ENCODE data around the gene PTGES2. TPM values are rescaled to one million over a fixed set of nuclear protein-coding genes. Genes with fewer than 3 reads are reported as not detected.

The PTGES2 gene
- 10 to 100 TPM; 73.5 to 84.5 TPM for total RNA-seq
- 36.7 TPM for polyA plus RNA-seq (2013, experiment 1 of 2)
- 33.1 TPM for polyA plus RNA-seq (2013, experiment 2 of 2)
- long read RNA-seq, experiment 1, partial matches to known transcripts, result 10 of 34 reads
- long read RNA-seq, experiment 1, other reads (novel, unspliced or antisense), result 24 of 34 reads
- long read RNA-seq, experiment 2, transcript PTGES2-212 (7 exons, 2,103 nt), result minor isoform, 7 of 250 reads
- long read RNA-seq, experiment 2, transcript PTGES2-202 (7 exons, 2,331 nt), result major isoform, 172 of 250 reads
- long read RNA-seq, experiment 2, partial matches to known transcripts, result 13 of 250 reads
- long read RNA-seq, experiment 2, other reads (novel, unspliced or antisense), result 57 of 250 reads
- long read RNA-seq, experiment 3, transcript PTGES2-202 (7 exons, 2,331 nt), result major isoform, 10 of 35 reads
- long read RNA-seq, experiment 3, partial matches to known transcripts, result 7 of 35 reads
- long read RNA-seq, experiment 3, other reads (novel, unspliced or antisense), result 14 of 35 reads
- long read RNA-seq, experiment 4, partial matches to known transcripts, result 3 of 9 reads
- long read RNA-seq, experiment 4, other reads (novel, unspliced or antisense), result 6 of 9 reads

- Mint-ChIP-seq H3K4me3 (peak within 1 kb of the TSS; percentile 91), H3K4me1 (peaks cover 12% of the 10 kb centered on the region), H3K27ac (peak within 1 kb of the TSS; percentile 99), H3K27me3 (ENCODE audit: insufficient read depth) (peaks cover 27% of the 10 kb centered on the region), H3K36me3 (ENCODE audit: low read depth) (peaks cover 21% of the 10 kb centered on the region), H3K9me3 (peaks cover 14% of the 10 kb centered on the region)
- no peaks in the 10 kb centered on the region for H3K9me3 ChIP-seq (ENCODE audit: control insufficient read depth, low read length)
- H3K4me3 ChIP-seq (ENCODE audit: low read length), result peak within 1 kb of the TSS; percentile 95
- peak; percentile 88 for DNase-seq
- peak within 1 kb of the TSS; percentile 90 for H3K27ac ChIP-seq (ENCODE audit: low read depth, low read length)
- peaks cover 13% of the 10 kb centered on the region for H3K36me3 ChIP-seq (ENCODE audit: control insufficient read depth, insufficient read depth, low read length)
- no peaks in the 10 kb centered on the region for H3K4me1 ChIP-seq (ENCODE audit: control insufficient read depth, insufficient read depth, low read length)
- no peaks in the 10 kb centered on the region for H3K27me3 ChIP-seq (ENCODE audit: control insufficient read depth, insufficient read depth, low read length, poor library complexity, severe bottlenecking)
- 0% methylated on average over 25 to 56 of the region's 56 CpGs for WGBS, 2 experiments (ENCODE audit: insufficient coverage in 1 of 2, insufficient read length in 1 of 2)
- TF ChIP-seq CTCF (conservative IDR thresholded peaks at IDR 0.05), result no peak
- H3K9ac ChIP-seq (ENCODE audit: extremely low read depth, low read length, poor library complexity, severe bottlenecking), result peak within 1 kb of the TSS; percentile 89
Observed at GRCh38 chr9:128127568-128127989, at the start of gene PTGES2. TSS of gene PTGES2 (minus strand) at chr9:128127729. CDS start at chr9:128127717, 12 bp downstream.

GRCh38 chr9:128175726-128176125, 48.2 kb upstream of the PTGES2 start:
- no peak overlapping the region for H3K27ac Mint-ChIP-seq
- no peak overlapping the region for H3K4me3 Mint-ChIP-seq
- 89% methylated on average over 2 of the region's 2 CpGs; no CpG with 5 or more reads in 1 of the 2 experiments for WGBS, 2 experiments (ENCODE audit: insufficient coverage in 1 of 2, insufficient read length in 1 of 2)
- no peaks in the 10 kb centered on the region for H3K27me3 Mint-ChIP-seq (ENCODE audit: insufficient read depth)
- no peak overlapping the region for H3K9ac ChIP-seq (ENCODE audit: extremely low read depth, low read length, poor library complexity, severe bottlenecking)
- peaks cover 69% of the 10 kb centered on the region for H3K36me3 Mint-ChIP-seq (ENCODE audit: low read depth)
- no peak overlapping the region for H3K4me3 ChIP-seq (ENCODE audit: low read length)
- no peak for DNase-seq
- H3K4me1 Mint-ChIP-seq, result no peaks in the 10 kb centered on the region
- peaks cover 5% of the 10 kb centered on the region for H3K9me3 Mint-ChIP-seq
- TF ChIP-seq CTCF (conservative IDR thresholded peaks at IDR 0.05), result no peak
- peaks cover 15% of the 10 kb centered on the region for H3K9me3 ChIP-seq (ENCODE audit: control insufficient read depth, low read length)
- H3K27ac ChIP-seq (ENCODE audit: low read depth, low read length), result no peak overlapping the region
- H3K4me1 ChIP-seq (ENCODE audit: control insufficient read depth, insufficient read depth, low read length), result no peaks in the 10 kb centered on the region
- H3K27me3 ChIP-seq (ENCODE audit: control insufficient read depth, insufficient read depth, low read length, poor library complexity, severe bottlenecking), result no peaks in the 10 kb centered on the region
- peaks cover 71% of the 10 kb centered on the region for H3K36me3 ChIP-seq (ENCODE audit: control insufficient read depth, insufficient read depth, low read length)

GRCh38 chr9:128175102-128175563, 47.6 kb upstream of the PTGES2 start:
- Mint-ChIP-seq H3K27ac (no peak overlapping the region), H3K36me3 (ENCODE audit: low read depth) (peaks cover 69% of the 10 kb centered on the region), H3K4me1 (no peaks in the 10 kb centered on the region), H3K4me3 (no peak overlapping the region), H3K9me3 (peaks cover 5% of the 10 kb centered on the region), H3K27me3 (ENCODE audit: insufficient read depth) (no peaks in the 10 kb centered on the region)
- TF ChIP-seq CTCF (conservative IDR thresholded peaks at IDR 0.05), result no peak
- H3K9ac ChIP-seq (ENCODE audit: extremely low read depth, low read length, poor library complexity, severe bottlenecking), result no peak overlapping the region
- H3K27ac ChIP-seq (ENCODE audit: low read depth, low read length), result no peak overlapping the region
- 81 to 84% methylated on average over 8 of the region's 8 CpGs for WGBS, 2 experiments (ENCODE audit: insufficient coverage in 1 of 2, insufficient read length in 1 of 2)
- no peaks in the 10 kb centered on the region for H3K27me3 ChIP-seq (ENCODE audit: control insufficient read depth, insufficient read depth, low read length, poor library complexity, severe bottlenecking)
- no peaks in the 10 kb centered on the region for H3K4me1 ChIP-seq (ENCODE audit: control insufficient read depth, insufficient read depth, low read length)
- no peak for DNase-seq
- H3K4me3 ChIP-seq (ENCODE audit: low read length), result no peak overlapping the region
- peaks cover 13% of the 10 kb centered on the region for H3K9me3 ChIP-seq (ENCODE audit: control insufficient read depth, low read length)
- peaks cover 69% of the 10 kb centered on the region for H3K36me3 ChIP-seq (ENCODE audit: control insufficient read depth, insufficient read depth, low read length)

All from endodermal cell (in vitro differentiated cells).